ENCODE measurements around the gene KBTBD3. TPM values are rescaled to one million over a fixed set of nuclear protein-coding genes. Genes with fewer than 3 reads are reported as not detected.

Gene KBTBD3
- total RNA-seq, 2 experiments from 2014 or later = 5.7 to 8.1 TPM

DNA sequence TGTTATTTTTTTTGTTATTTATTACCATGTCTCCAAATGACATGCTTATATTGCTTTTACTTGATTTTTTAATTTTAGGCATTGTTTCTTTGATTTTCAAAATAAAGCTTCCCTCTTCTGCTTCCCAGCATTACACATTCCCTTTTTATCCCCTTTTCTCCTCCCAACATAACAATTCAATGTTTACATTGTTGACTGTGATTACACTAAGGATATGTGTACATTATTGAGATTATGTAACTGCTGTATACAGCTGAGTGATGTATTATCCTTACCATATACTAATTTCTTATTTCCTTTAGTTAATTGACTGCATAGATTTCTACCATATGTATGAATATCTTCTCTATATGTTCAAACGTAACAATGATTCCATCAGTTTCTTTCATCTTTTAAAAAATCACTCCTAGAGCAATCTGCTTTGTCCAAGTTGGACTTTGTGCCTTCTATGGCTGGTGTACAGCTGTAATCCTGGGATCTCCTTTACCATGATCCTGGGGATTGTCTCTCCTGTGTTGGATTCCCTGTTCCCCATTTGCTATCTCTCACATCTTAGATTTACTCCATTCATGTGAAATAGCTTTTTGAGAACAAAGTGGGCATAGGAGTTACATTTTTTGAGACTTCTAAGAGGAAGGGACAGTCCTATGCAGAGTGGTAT, 21.9 kb upstream of the KBTBD3 start:
- peaks cover 50% of the 10 kb centered on the region for H3K36me3 Mint-ChIP-seq (ENCODE audit: low read depth)
- DNase-seq (no peak), ATAC-seq (ENCODE audit: poor library complexity) (no peak)
- Histone ChIP-seq H3K9me3 (ENCODE audit: control insufficient read depth in 1 of 2, insufficient read depth in 1 of 2, low read length in 2 of 2) (no peaks in the 10 kb centered on the region), H3K4me3 (ENCODE audit: low read length) (no peak overlapping the region), H3K27ac (ENCODE audit: low read depth in 1 of 2, low read length in 2 of 2) (no peak overlapping the region), H3K4me1 (ENCODE audit: insufficient read depth, low read length) (no peaks in the 10 kb centered on the region), H3K27me3 (ENCODE audit: control insufficient read depth in 1 of 2, insufficient read depth in 2 of 2, low read length in 2 of 2) (no peaks in the 10 kb centered on the region), H3K36me3 (ENCODE audit: insufficient read depth, low read length) (peaks cover 40% of the 10 kb centered on the region)
- no peak for TF ChIP-seq CTCF (IDR thresholded peaks at IDR 0.05)
- ChIA-PET CTCF (no interaction called here), POLR2A (no interaction called here)
- no peaks in the 10 kb centered on the region for H3K9me3 Mint-ChIP-seq
- no peak overlapping the region for H3K4me3 Mint-ChIP-seq
- intact Hi-C loops (cut with DNase I, micrococcal nuclease) = no loop called here
- H3K27me3 Mint-ChIP-seq = no peaks in the 10 kb centered on the region
- no peaks in the 10 kb centered on the region for H3K4me1 Mint-ChIP-seq (ENCODE audit: low read depth)
- no peak overlapping the region for H3K27ac Mint-ChIP-seq

DNA sequence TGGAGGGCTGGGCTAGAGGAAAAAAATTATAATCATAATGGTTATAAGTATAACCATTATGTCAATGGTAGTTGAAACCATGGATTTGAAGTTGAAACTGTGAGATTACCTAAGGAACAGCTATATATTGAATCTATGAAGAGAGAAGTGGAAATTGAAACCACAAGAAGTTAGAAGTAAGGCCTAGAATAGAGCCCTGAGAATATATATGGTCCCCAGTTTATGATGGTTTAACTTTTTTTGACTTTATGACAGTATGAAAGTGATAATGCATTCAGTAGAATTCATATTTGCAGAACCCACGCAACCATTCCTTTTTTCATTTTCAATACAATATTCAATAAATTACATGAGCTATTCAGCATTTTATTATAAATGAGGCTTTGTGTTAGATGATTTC, 15.3 kb upstream of the KBTBD3 start:
- ChIA-PET POLR2A (no interaction called here), CTCF (no interaction called here)
- Histone ChIP-seq H3K36me3 (ENCODE audit: insufficient read depth, low read length) (peaks cover 71% of the 10 kb centered on the region), H3K27ac (ENCODE audit: low read depth in 1 of 2, low read length in 2 of 2) (no peak overlapping the region), H3K4me1 (ENCODE audit: insufficient read depth, low read length) (no peaks in the 10 kb centered on the region), H3K9me3 (ENCODE audit: control insufficient read depth in 1 of 2, insufficient read depth in 1 of 2, low read length in 2 of 2) (no peaks in the 10 kb centered on the region), H3K4me3 (ENCODE audit: low read length) (no peak overlapping the region), H3K27me3 (ENCODE audit: control insufficient read depth in 1 of 2, insufficient read depth in 2 of 2, low read length in 2 of 2) (no peaks in the 10 kb centered on the region)
- peaks cover 89% of the 10 kb centered on the region for H3K36me3 Mint-ChIP-seq (ENCODE audit: low read depth)
- no peak overlapping the region for H3K4me3 Mint-ChIP-seq
- H3K27ac Mint-ChIP-seq = no peak overlapping the region
- DNase-seq (no peak), ATAC-seq (ENCODE audit: poor library complexity) (no peak)
- intact Hi-C loops (cut with DNase I, micrococcal nuclease) = no loop called here
- peaks cover 28% of the 10 kb centered on the region for H3K4me1 Mint-ChIP-seq (ENCODE audit: low read depth)
- no peaks in the 10 kb centered on the region for H3K9me3 Mint-ChIP-seq
- TF ChIP-seq CTCF (IDR thresholded peaks at IDR 0.05) = no peak
- H3K27me3 Mint-ChIP-seq = no peaks in the 10 kb centered on the region

DNA sequence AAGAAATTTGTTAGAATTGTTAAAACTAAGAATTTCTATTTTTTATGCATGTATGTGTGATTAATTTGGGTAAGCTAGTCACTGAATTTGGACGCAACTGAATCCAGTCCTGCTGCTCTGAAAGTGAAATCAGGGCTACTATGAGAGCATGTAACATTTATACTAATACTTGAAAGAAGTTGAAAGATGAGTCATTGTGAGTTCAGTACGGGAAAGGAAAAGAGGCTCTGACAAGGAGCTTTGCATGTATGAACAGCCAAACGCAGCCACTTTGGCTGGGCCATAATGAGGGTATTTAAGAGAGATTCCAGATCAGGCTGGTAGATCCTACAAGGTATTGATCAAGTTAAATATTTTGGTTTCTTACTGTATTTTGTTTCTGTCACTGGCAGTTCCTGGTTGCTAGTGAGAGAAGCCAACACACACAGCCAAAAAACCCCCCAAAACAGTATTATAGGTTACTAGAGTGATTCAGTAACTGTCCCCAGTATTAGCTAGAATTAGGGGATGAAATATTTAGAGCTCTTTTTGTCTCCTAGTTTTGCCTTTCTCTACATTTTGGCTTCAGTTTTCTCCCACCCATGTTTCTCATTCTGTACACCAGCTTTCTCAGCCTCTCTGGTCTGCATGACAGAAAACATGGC, 14.5 kb upstream of the KBTBD3 start:
- Histone ChIP-seq H3K36me3 (ENCODE audit: insufficient read depth, low read length) (peaks cover 62% of the 10 kb centered on the region), H3K27me3 (ENCODE audit: control insufficient read depth in 1 of 2, insufficient read depth in 2 of 2, low read length in 2 of 2) (no peaks in the 10 kb centered on the region), H3K27ac (ENCODE audit: low read depth in 1 of 2, low read length in 2 of 2) (no peak overlapping the region), H3K4me3 (ENCODE audit: low read length) (no peak overlapping the region), H3K4me1 (ENCODE audit: insufficient read depth, low read length) (no peaks in the 10 kb centered on the region), H3K9me3 (ENCODE audit: control insufficient read depth in 1 of 2, insufficient read depth in 1 of 2, low read length in 2 of 2) (no peaks in the 10 kb centered on the region)
- H3K9me3 Mint-ChIP-seq = no peaks in the 10 kb centered on the region
- H3K27ac Mint-ChIP-seq = peak overlapping the region; percentile 17
- no peak for TF ChIP-seq CTCF (IDR thresholded peaks at IDR 0.05)
- DNase-seq (no peak), ATAC-seq (ENCODE audit: poor library complexity) (no peak)
- ChIA-PET POLR2A (no interaction called here), CTCF (interaction anchor here (1.5 kb wide), 1 partner anchor 14 kb away, joined by 5 read pairs; the partner anchor contains the start of genes AASDHPPT and KBTBD3)
- H3K4me1 Mint-ChIP-seq (ENCODE audit: low read depth) = peaks cover 35% of the 10 kb centered on the region
- intact Hi-C loops (cut with DNase I, micrococcal nuclease) = no loop called here
- no peaks in the 10 kb centered on the region for H3K27me3 Mint-ChIP-seq
- peaks cover 85% of the 10 kb centered on the region for H3K36me3 Mint-ChIP-seq (ENCODE audit: low read depth)
- no peak overlapping the region for H3K4me3 Mint-ChIP-seq
